HEK293 (cell line): ENCODE results near the gene RPS6KA2.

Experiments used
- CTCF ChIA-PET: fragments of 350-600 bp; formaldehyde crosslinking; extraction: SDS; loops from one replicate; lab custom pipeline; 2021; ENCODE audit warnings: antibody characterized with exemption; lab: Yijun Ruan, JAX
- POLR2A ChIA-PET: fragments of 300-600 bp; formaldehyde crosslinking; extraction: SDS; loops from one replicate; lab custom pipeline; 2020; ENCODE audit warnings: antibody characterized with exemption, inconsistent platforms; lab: Yijun Ruan, JAX
- H3K27ac ChIP-seq: fragments of 200-500 bp; sonication (Bioruptor generic); 2 replicates; pipeline ENCODE4 v1.5.1; 2014; ENCODE audit warnings: low read depth, low read length, control low read depth, inconsistent platforms; ENCODE audit errors: extremely low read depth
- H3K36me3 ChIP-seq, 2 experiments: fragments of 200-500 bp in 1 of 2; sonication (Bioruptor generic) in 1 of 2; 1 replicate in 1 of 2; 2 replicates in 1 of 2; pipeline ENCODE4 v1.5.1; 2014 to 2017; ENCODE audit warnings: inconsistent platforms in 2 of 2, low read length in 2 of 2; ENCODE audit not compliant: control insufficient read depth in 2 of 2, insufficient read depth in 1 of 2
- H3K4me1 ChIP-seq: fragments of 200-500 bp; sonication (Bioruptor generic); 2 replicates; pipeline ENCODE4 v1.5.1; 2014; ENCODE audit warnings: mild to moderate bottlenecking, low read length, inconsistent platforms; ENCODE audit not compliant: control insufficient read depth, insufficient read depth
- H3K4me3 ChIP-seq: 2 replicates; pipeline ENCODE4 v1.5.1; 2011; ENCODE audit warnings: low read depth, mild to moderate bottlenecking, control low read depth, low read length, moderate library complexity
- H3K9me3 ChIP-seq: fragments of 200-500 bp; sonication (Bioruptor generic); 2 replicates; pipeline ENCODE4 v1.5.1; 2014; ENCODE audit warnings: low read depth, low read length, inconsistent platforms; ENCODE audit not compliant: control insufficient read depth, insufficient read depth
- EGR2 ChIP-seq: fragments of 450-650 bp; formaldehyde crosslinking; IDR thresholded peaks from 2 replicates; pipeline ENCODE4 v1.5.1; 2016; ENCODE audit warnings: low read depth, missing biosample characterization, missing genetic modification characterization
- KLF10 ChIP-seq: fragments of 450-650 bp; IDR thresholded peaks from 2 replicates; pipeline ENCODE4 v1.5.1; 2018; ENCODE audit warnings: missing biosample characterization, mild to moderate bottlenecking, missing genetic modification characterization
- OVOL3 ChIP-seq: fragments of 450-650 bp; formaldehyde crosslinking; IDR thresholded peaks from 2 replicates; pipeline ENCODE4 v1.5.1; 2016; ENCODE audit warnings: missing biosample characterization, missing genetic modification characterization
- SCRT1 ChIP-seq: fragments of 450-650 bp; formaldehyde crosslinking; IDR thresholded peaks from 2 replicates; pipeline ENCODE4 v1.5.1; 2016; ENCODE audit warnings: missing biosample characterization, missing genetic modification characterization, borderline replicate concordance
- SCRT2 ChIP-seq: fragments of 450-650 bp; formaldehyde crosslinking; IDR thresholded peaks from 2 replicates; pipeline ENCODE4 v1.5.1; 2016; ENCODE audit warnings: missing biosample characterization, missing genetic modification characterization
- SP2 ChIP-seq: fragments of 450-650 bp; formaldehyde crosslinking; IDR thresholded peaks from 2 replicates; pipeline ENCODE4 v1.5.1; 2016; ENCODE audit warnings: missing biosample characterization, missing genetic modification characterization
- SP3 ChIP-seq: fragments of 450-650 bp; formaldehyde crosslinking; IDR thresholded peaks from 2 replicates; pipeline ENCODE4 v1.5.1; 2016; ENCODE audit warnings: missing biosample characterization, missing genetic modification characterization
- ZNF114 ChIP-seq: fragments of 450-650 bp; formaldehyde crosslinking; IDR thresholded peaks from 2 replicates; pipeline ENCODE4 v1.5.0; 2017; ENCODE audit warnings: missing biosample characterization, missing genetic modification characterization
- ZNF324 ChIP-seq: fragments of 450-650 bp; formaldehyde crosslinking; IDR thresholded peaks from 2 replicates; pipeline ENCODE4 v1.5.1; 2016; ENCODE audit warnings: missing biosample characterization, missing genetic modification characterization
- ZNF600 ChIP-seq: fragments of 450-650 bp; formaldehyde crosslinking; IDR thresholded peaks from 2 replicates; pipeline ENCODE4 v1.5.1; 2016; ENCODE audit warnings: missing biosample characterization, missing genetic modification characterization
- ZNF76 ChIP-seq: fragments of 450-650 bp; formaldehyde crosslinking; IDR thresholded peaks from 2 replicates; pipeline ENCODE4; 2016; ENCODE audit warnings: low read depth, missing biosample characterization, missing genetic modification characterization, borderline replicate concordance
- ZNF837 ChIP-seq: fragments of 450-650 bp; formaldehyde crosslinking; IDR thresholded peaks from 2 replicates; pipeline ENCODE4 v1.5.1; 2016; ENCODE audit warnings: missing biosample characterization, missing genetic modification characterization
- TF ChIP-seq, protein P1 (sequence below): fragments of 450-650 bp; formaldehyde crosslinking; IDR thresholded peaks from 2 replicates; pipeline ENCODE4 v1.5.1; 2017; ENCODE audit warnings: missing biosample characterization, mild to moderate bottlenecking, missing genetic modification characterization, moderate library complexity
- TF ChIP-seq, protein P2 (sequence below): fragments of 450-650 bp; formaldehyde crosslinking; IDR thresholded peaks from 2 replicates; pipeline ENCODE4 v1.5.1; 2016; ENCODE audit warnings: missing biosample characterization, missing genetic modification characterization
- TF ChIP-seq, protein P3 (sequence below): fragments of 450-650 bp; formaldehyde crosslinking; optimal IDR thresholded peaks from 2 replicates; pipeline ENCODE3; 2016; ENCODE audit warnings: missing biosample characterization, mild to moderate bottlenecking, missing genetic modification characterization
- TF ChIP-seq, protein P4 (sequence below): fragments of 450-650 bp; IDR thresholded peaks from 2 replicates; pipeline ENCODE4 v1.5.1; 2018; ENCODE audit warnings: missing biosample characterization, missing genetic modification characterization
- TF ChIP-seq, protein P5 (sequence below): IDR thresholded peaks from 2 replicates; pipeline ENCODE4 v1.6.1; 2011; ENCODE audit warnings: mild to moderate bottlenecking, low read depth, low read length, borderline replicate concordance

RPS6KA2 gene

DNA sequence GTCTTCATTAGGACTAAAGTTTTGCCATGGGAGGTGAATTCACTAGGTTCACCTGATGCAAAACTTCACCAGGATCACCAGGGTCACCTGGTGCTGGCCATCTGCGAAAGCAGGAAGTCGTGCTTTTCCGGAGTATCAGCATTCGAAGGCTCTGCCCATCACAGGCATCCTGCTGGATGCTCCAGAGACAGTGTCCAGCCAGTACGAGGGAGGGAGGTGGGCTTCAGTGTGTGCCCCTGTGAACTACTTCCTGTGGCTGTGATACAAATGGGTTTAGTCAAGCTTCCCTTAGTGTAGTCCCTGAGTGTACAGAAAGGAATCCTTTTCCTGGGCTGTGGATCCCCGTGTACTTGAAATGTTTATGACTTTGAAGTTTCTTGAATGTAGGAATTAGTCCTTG, 3.4 kb upstream of the RPS6KA2 start:
- no peak overlapping the region for H3K27ac ChIP-seq
- H3K36me3 ChIP-seq = no peaks in the 10 kb centered on the region
- H3K4me1 ChIP-seq = peaks cover 2% of the 10 kb centered on the region
- TF ChIP-seq, protein P1, sequence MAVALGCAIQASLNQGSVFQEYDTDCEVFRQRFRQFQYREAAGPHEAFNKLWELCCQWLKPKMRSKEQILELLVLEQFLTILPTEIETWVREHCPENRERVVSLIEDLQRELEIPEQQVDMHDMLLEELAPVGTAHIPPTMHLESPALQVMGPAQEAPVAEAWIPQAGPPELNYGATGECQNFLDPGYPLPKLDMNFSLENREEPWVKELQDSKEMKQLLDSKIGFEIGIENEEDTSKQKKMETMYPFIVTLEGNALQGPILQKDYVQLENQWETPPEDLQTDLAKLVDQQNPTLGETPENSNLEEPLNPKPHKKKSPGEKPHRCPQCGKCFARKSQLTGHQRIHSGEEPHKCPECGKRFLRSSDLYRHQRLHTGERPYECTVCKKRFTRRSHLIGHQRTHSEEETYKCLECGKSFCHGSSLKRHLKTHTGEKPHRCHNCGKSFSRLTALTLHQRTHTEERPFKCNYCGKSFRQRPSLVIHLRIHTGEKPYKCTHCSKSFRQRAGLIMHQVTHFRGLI (tag by site-specific recombination) = no peak
- TF ChIP-seq SP2 (tag by site-specific recombination) = no peak
- no peak for TF ChIP-seq EGR2
- TF ChIP-seq SCRT2 (tag by site-specific recombination) = no peak
- TF ChIP-seq SP3 (tag by site-specific recombination) = no peak
- TF ChIP-seq, protein P2, sequence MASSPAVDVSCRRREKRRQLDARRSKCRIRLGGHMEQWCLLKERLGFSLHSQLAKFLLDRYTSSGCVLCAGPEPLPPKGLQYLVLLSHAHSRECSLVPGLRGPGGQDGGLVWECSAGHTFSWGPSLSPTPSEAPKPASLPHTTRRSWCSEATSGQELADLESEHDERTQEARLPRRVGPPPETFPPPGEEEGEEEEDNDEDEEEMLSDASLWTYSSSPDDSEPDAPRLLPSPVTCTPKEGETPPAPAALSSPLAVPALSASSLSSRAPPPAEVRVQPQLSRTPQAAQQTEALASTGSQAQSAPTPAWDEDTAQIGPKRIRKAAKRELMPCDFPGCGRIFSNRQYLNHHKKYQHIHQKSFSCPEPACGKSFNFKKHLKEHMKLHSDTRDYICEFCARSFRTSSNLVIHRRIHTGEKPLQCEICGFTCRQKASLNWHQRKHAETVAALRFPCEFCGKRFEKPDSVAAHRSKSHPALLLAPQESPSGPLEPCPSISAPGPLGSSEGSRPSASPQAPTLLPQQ (tag by site-specific recombination) = no peak
- no peak for TF ChIP-seq ZNF324
- TF ChIP-seq ZNF837 = no peak
- no peak for TF ChIP-seq ZNF114 (tag by site-specific recombination)
- no peak for TF ChIP-seq OVOL3
- TF ChIP-seq, protein P3, sequence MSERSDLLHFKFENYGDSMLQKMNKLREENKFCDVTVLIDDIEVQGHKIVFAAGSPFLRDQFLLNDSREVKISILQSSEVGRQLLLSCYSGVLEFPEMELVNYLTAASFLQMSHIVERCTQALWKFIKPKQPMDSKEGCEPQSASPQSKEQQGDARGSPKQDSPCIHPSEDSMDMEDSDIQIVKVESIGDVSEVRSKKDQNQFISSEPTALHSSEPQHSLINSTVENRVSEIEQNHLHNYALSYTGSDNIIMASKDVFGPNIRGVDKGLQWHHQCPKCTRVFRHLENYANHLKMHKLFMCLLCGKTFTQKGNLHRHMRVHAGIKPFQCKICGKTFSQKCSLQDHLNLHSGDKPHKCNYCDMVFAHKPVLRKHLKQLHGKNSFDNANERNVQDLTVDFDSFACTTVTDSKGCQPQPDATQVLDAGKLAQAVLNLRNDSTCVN (tag by site-specific recombination) = no peak
- TF ChIP-seq, protein P4, sequence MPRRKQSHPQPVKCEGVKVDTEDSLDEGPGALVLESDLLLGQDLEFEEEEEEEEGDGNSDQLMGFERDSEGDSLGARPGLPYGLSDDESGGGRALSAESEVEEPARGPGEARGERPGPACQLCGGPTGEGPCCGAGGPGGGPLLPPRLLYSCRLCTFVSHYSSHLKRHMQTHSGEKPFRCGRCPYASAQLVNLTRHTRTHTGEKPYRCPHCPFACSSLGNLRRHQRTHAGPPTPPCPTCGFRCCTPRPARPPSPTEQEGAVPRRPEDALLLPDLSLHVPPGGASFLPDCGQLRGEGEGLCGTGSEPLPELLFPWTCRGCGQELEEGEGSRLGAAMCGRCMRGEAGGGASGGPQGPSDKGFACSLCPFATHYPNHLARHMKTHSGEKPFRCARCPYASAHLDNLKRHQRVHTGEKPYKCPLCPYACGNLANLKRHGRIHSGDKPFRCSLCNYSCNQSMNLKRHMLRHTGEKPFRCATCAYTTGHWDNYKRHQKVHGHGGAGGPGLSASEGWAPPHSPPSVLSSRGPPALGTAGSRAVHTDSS (tag by site-specific recombination) = no peak
- no peak for TF ChIP-seq ZNF76
- TF ChIP-seq SCRT1 (tag by site-specific recombination) = no peak
- TF ChIP-seq KLF10 (tag by site-specific recombination) = no peak
- no peaks in the 10 kb centered on the region for H3K9me3 ChIP-seq
- ChIA-PET CTCF (no interaction called here), POLR2A (no interaction called here)
- H3K4me3 ChIP-seq = no peak overlapping the region

DNA sequence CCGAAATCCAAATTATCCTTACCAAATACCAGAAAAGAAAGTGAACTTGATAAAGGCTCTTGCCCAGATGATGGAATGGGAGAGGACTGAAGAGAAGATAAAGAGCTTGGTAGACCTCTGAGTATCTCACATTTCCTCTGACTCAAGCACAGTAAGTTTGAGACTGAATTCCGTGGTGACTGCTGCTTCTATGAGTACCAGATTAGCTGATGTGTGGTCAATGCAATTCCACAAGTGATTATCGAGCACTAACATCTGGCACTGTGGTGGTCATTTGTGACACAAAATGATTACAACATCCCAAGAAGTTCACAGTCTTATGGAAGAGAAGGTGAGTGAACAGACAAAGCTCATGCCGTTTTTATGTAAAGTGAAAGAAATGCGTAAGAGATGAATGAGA, 2.6 kb upstream of the RPS6KA2 start:
- no peak for TF ChIP-seq ZNF600 (tag by site-specific recombination)
- TF ChIP-seq, protein P5, sequence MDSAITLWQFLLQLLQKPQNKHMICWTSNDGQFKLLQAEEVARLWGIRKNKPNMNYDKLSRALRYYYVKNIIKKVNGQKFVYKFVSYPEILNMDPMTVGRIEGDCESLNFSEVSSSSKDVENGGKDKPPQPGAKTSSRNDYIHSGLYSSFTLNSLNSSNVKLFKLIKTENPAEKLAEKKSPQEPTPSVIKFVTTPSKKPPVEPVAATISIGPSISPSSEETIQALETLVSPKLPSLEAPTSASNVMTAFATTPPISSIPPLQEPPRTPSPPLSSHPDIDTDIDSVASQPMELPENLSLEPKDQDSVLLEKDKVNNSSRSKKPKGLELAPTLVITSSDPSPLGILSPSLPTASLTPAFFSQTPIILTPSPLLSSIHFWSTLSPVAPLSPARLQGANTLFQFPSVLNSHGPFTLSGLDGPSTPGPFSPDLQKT = no peak
- ChIA-PET CTCF (interaction anchor here (0.5 kb wide), 1 partner anchor 156 kb away, joined by 3 read pairs; no protein-coding TSS in a partner anchor), POLR2A (no interaction called here)
- H3K4me1 ChIP-seq = peaks cover 2% of the 10 kb centered on the region
- H3K4me3 ChIP-seq = no peak overlapping the region
- no peaks in the 10 kb centered on the region for H3K36me3 ChIP-seq
- H3K27ac ChIP-seq = no peak overlapping the region
- no peaks in the 10 kb centered on the region for H3K9me3 ChIP-seq
